WTC11 (cell line): ENCODE data around the gene SVEP1. TPM values are rescaled to one million over a fixed set of nuclear protein-coding genes. Genes with fewer than 3 reads are reported as not detected.

Experiments used
- ATAC-seq: fragments of 200-7000 bp; cut with Tn5 transposase; 2 replicates; pipeline ENCODE4 v1.10.0; 2021; ENCODE audit warnings: mild to moderate bottlenecking, moderate library complexity
- CTCF ChIA-PET: fragments of 300-600 bp; sonication (Branson Sonifier 250); formaldehyde crosslinking; loops from one replicate; lab custom pipeline; 2021; ENCODE audit warnings: antibody characterized with exemption; lab: Charles Lee
- POLR2A ChIA-PET: fragments of 350-600 bp; sonication (Branson Sonifier 250); formaldehyde crosslinking; loops from one replicate; lab custom pipeline; 2021; ENCODE audit warnings: antibody characterized with exemption; lab: Charles Lee
- DNase-seq: peaks from one replicate; pipeline ENCODE4 v3.0.0; 2021; ENCODE audit warnings: low spot score
- H3K27ac Mint-ChIP-seq: 2 replicates; pipeline ENCODE4 v1.8.0; 2021; ENCODE audit warnings: mixed read lengths
- H3K27me3 Mint-ChIP-seq: 2 replicates; pipeline ENCODE4 v1.8.0; 2021; ENCODE audit warnings: low read depth, mild to moderate bottlenecking, moderate library complexity, mixed read lengths
- H3K36me3 Mint-ChIP-seq: 2 replicates; pipeline ENCODE4 v1.8.0; 2021; ENCODE audit warnings: mixed read lengths
- H3K4me1 Mint-ChIP-seq: 2 replicates; pipeline ENCODE4 v1.8.0; 2022; ENCODE audit warnings: mixed read lengths
- H3K4me3 Mint-ChIP-seq: 2 replicates; pipeline ENCODE4 v1.8.0; 2021; ENCODE audit warnings: mild to moderate bottlenecking, moderate library complexity, mixed read lengths
- H3K9me3 Mint-ChIP-seq: 2 replicates; pipeline ENCODE4 v1.8.0; 2021; ENCODE audit warnings: mixed read lengths
- AFF4 ChIP-seq: sonication (generic); formaldehyde crosslinking; IDR thresholded peaks from 2 replicates; pipeline ENCODE4 v1.8.1; 2023; ENCODE audit warnings: mild to moderate bottlenecking, missing genetic modification reagents, borderline replicate concordance
- ATF2 ChIP-seq: sonication (generic); formaldehyde crosslinking; IDR thresholded peaks from 2 replicates; pipeline ENCODE4 v1.8.1; 2022; ENCODE audit warnings: low read depth, missing genetic modification reagents, borderline replicate concordance
- ATF3 ChIP-seq: sonication (generic); formaldehyde crosslinking; conservative IDR thresholded peaks from 2 replicates; pipeline ENCODE4 v1.8.1; 2022; ENCODE audit warnings: mild to moderate bottlenecking, missing genetic modification reagents
- CTCF ChIP-seq: fragments of 200-600 bp; IDR thresholded peaks from 2 replicates; pipeline ENCODE4 v1.8.0; 2022; ENCODE audit warnings: antibody characterized with exemption
- E2F5 ChIP-seq: sonication (generic); formaldehyde crosslinking; IDR thresholded peaks from 2 replicates; pipeline ENCODE4 v1.8.1; 2022; ENCODE audit warnings: mild to moderate bottlenecking, moderate library complexity, missing genetic modification reagents
- ERG ChIP-seq: fragments of 250-450 bp; sonication (Bioruptor Pico); IDR thresholded peaks from 2 replicates; pipeline ENCODE4 v1.8.0; 2021; ENCODE audit warnings: mild to moderate bottlenecking
- ETV6 ChIP-seq: sonication (generic); formaldehyde crosslinking; IDR thresholded peaks from 2 replicates; pipeline ENCODE4 v1.8.1; 2022; ENCODE audit warnings: mild to moderate bottlenecking, missing genetic modification reagents
- GRHL2 ChIP-seq: fragments of 250-450 bp; sonication (Bioruptor Pico); IDR thresholded peaks from 2 replicates; pipeline ENCODE4 v1.8.0; 2022; ENCODE audit warnings: mild to moderate bottlenecking, moderate library complexity; ENCODE audit not compliant: insufficient replicate concordance, severe bottlenecking
- IRF2 ChIP-seq: sonication (generic); formaldehyde crosslinking; IDR thresholded peaks from 2 replicates; pipeline ENCODE4 v1.8.0; 2022; ENCODE audit warnings: low read depth, missing genetic modification reagents, borderline replicate concordance
- JAZF1 ChIP-seq: fragments of 250-450 bp; sonication (Bioruptor Pico); IDR thresholded peaks from 2 replicates; pipeline ENCODE4 v1.9.0; 2021; ENCODE audit warnings: moderate library complexity, mild to moderate bottlenecking, inconsistent platforms
- KAT7 ChIP-seq: sonication (generic); formaldehyde crosslinking; IDR thresholded peaks from 2 replicates; pipeline ENCODE4 v1.8.1; 2023; ENCODE audit warnings: missing genetic modification reagents, mild to moderate bottlenecking, borderline replicate concordance
- NFYB ChIP-seq: sonication (generic); formaldehyde crosslinking; conservative IDR thresholded peaks from 2 replicates; pipeline ENCODE4 v1.8.0; 2022; ENCODE audit warnings: low read depth, missing genetic modification reagents
- PRRX2 ChIP-seq: fragments of 250-450 bp; sonication (Bioruptor Pico); IDR thresholded peaks from 2 replicates; pipeline ENCODE4 v1.8.0; 2021; ENCODE audit warnings: mild to moderate bottlenecking
- SOX15 ChIP-seq: fragments of 250-450 bp; sonication (Bioruptor Pico); IDR thresholded peaks from 2 replicates; pipeline ENCODE4 v1.9.0; 2021; ENCODE audit warnings: mild to moderate bottlenecking
- SP1 ChIP-seq: sonication (generic); formaldehyde crosslinking; conservative IDR thresholded peaks from 2 replicates; pipeline ENCODE4 v1.8.1; 2022; ENCODE audit warnings: missing genetic modification reagents
- TEAD1 ChIP-seq: sonication (generic); formaldehyde crosslinking; IDR thresholded peaks from 2 replicates; pipeline ENCODE4 v1.8.0; 2022; ENCODE audit warnings: mild to moderate bottlenecking, missing genetic modification reagents
- TP53 ChIP-seq: sonication (generic); formaldehyde crosslinking; IDR thresholded peaks from 2 replicates; pipeline ENCODE4 v1.8.1; 2023; ENCODE audit warnings: mild to moderate bottlenecking, missing genetic modification reagents
- USF1 ChIP-seq: sonication (generic); formaldehyde crosslinking; IDR thresholded peaks from 2 replicates; pipeline ENCODE4 v1.8.0; 2022; ENCODE audit warnings: mild to moderate bottlenecking, missing genetic modification reagents
- ZNF121 ChIP-seq: sonication (generic); formaldehyde crosslinking; IDR thresholded peaks from 2 replicates; pipeline ENCODE4 v1.8.0; 2023; ENCODE audit warnings: missing genetic modification reagents
- ZNF232 ChIP-seq: sonication (generic); formaldehyde crosslinking; IDR thresholded peaks from 2 replicates; pipeline ENCODE4 v1.8.0; 2022; ENCODE audit warnings: mild to moderate bottlenecking, missing genetic modification reagents
- ZNF317 ChIP-seq: sonication (generic); formaldehyde crosslinking; IDR thresholded peaks from 2 replicates; pipeline ENCODE4 v1.8.1; 2023; ENCODE audit warnings: low read depth, mild to moderate bottlenecking, moderate library complexity, missing genetic modification reagents, borderline replicate concordance
- ZNF396 ChIP-seq: fragments of 250-450 bp; sonication (Bioruptor Pico); IDR thresholded peaks from 2 replicates; pipeline ENCODE4 v1.8.0; 2021; ENCODE audit warnings: mild to moderate bottlenecking, moderate library complexity, borderline replicate concordance
- ZNF512 ChIP-seq: sonication (generic); formaldehyde crosslinking; IDR thresholded peaks from 2 replicates; pipeline ENCODE4 v1.8.1; 2022; ENCODE audit warnings: missing genetic modification reagents, borderline replicate concordance
- total RNA-seq: library from RNA; stranded (reverse); gene quantifications from 3 replicates; pipeline ENCODE4 v1.2.3, GENCODE V29; 2021

SVEP1 gene
- total RNA-seq, 1 experiment from 2014 or later = 0.74 TPM

GRCh38 chr9:110546411-110546871 is 33.1 kb downstream of the SVEP1 start:
- TF ChIP-seq ZNF232 (CRISPR knock-in tag) = no peak
- TF ChIP-seq ATF2 (CRISPR knock-in tag) = no peak
- no peak for TF ChIP-seq ZNF512 (CRISPR knock-in tag)
- TF ChIP-seq PRRX2 = no peak
- no peak for TF ChIP-seq ETV6
- no peak for TF ChIP-seq AFF4 (CRISPR knock-in tag)
- TF ChIP-seq GRHL2 (CRISPR knock-in tag) = no peak
- no peak for TF ChIP-seq NFYB (CRISPR knock-in tag)
- no peak for TF ChIP-seq ZNF317
- TF ChIP-seq SP1 (CRISPR knock-in tag) = no peak
- no peak for TF ChIP-seq E2F5 (CRISPR knock-in tag)
- DNase-seq (no peak), ATAC-seq (no peak)
- CTCF ChIA-PET = no interaction called here
- H3K4me1 Mint-ChIP-seq = no peaks in the 10 kb centered on the region
- no peaks in the 10 kb centered on the region for H3K36me3 Mint-ChIP-seq
- no peaks in the 10 kb centered on the region for H3K9me3 Mint-ChIP-seq
- POLR2A ChIA-PET = no interaction called here
- H3K4me3 Mint-ChIP-seq = no peak overlapping the region
- no peaks in the 10 kb centered on the region for H3K27me3 Mint-ChIP-seq
- no peak overlapping the region for H3K27ac Mint-ChIP-seq

GRCh38 chr9:110545705-110546104 is 33.8 kb downstream of the SVEP1 start:
- Mint-ChIP-seq H3K27ac (no peak overlapping the region), H3K9me3 (no peaks in the 10 kb centered on the region), H3K4me1 (no peaks in the 10 kb centered on the region), H3K4me3 (no peak overlapping the region), H3K27me3 (no peaks in the 10 kb centered on the region), H3K36me3 (no peaks in the 10 kb centered on the region)
- CTCF ChIA-PET = no interaction called here
- POLR2A ChIA-PET = no interaction called here
- DNase-seq (no peak), ATAC-seq (no peak)
- no peak for TF ChIP-seq ZNF121 (CRISPR knock-in tag)
- TF ChIP-seq IRF2 (CRISPR knock-in tag) = no peak
- TF ChIP-seq GRHL2 (CRISPR knock-in tag) = no peak
- no peak for TF ChIP-seq USF1 (CRISPR knock-in tag)
- no peak for TF ChIP-seq SOX15
- TF ChIP-seq TP53 (CRISPR knock-in tag) = no peak
- TF ChIP-seq KAT7 (CRISPR knock-in tag) = no peak
- TF ChIP-seq TEAD1 (CRISPR knock-in tag) = no peak
- no peak for TF ChIP-seq ERG (CRISPR knock-in tag)
- no peak for TF ChIP-seq ATF3
- TF ChIP-seq JAZF1 (CRISPR knock-in tag) = no peak
- TF ChIP-seq PRRX2 = no peak
- no peak for TF ChIP-seq ZNF396 (CRISPR knock-in tag)
- TF ChIP-seq CTCF = no peak
